Glomerular endothelial cell (primary cell): Measurements from ENCODE around the gene ACTA2. TPM values are rescaled to one million over a fixed set of nuclear protein-coding genes. Genes with fewer than 3 reads are reported as not detected.

Source experiments
- DNase-seq: peaks from one replicate; pipeline ENCODE4 v3.0.0-alpha.2; 2011; ENCODE audit warnings: low read depth, low spot score; ENCODE audit errors: extremely low read depth
- total RNA-seq: library from RNA; depleted of rRNA; stranded (reverse); fragments of >200 nt; gene quantifications from 2 replicates; pipeline ENCODE4 v1.2.3, GENCODE V29; 2015

ACTA2 gene
- total RNA-seq, 1 donor from 2014 or later = 62.1 TPM

GRCh38 chr10:88926566-88927415 is 25.8 kb downstream of the ACTA2 start:
- no peak for DNase-seq

GRCh38 chr10:88923520-88923919 is 29.1 kb downstream of the ACTA2 start:
- DNase-seq = no peak

GRCh38 chr10:88922041-88922440 is 30.5 kb downstream of the ACTA2 start:
- DNase-seq = no peak

GRCh38 chr10:88920986-88921593 is 31.5 kb downstream of the ACTA2 start:
- no peak for DNase-seq

- no peak for DNase-seq
These were observed 32.4 kb downstream of the ACTA2 start for GRCh38 chr10:88920198-88920597.

- DNase-seq = no peak
These were observed 33.5 kb downstream of the ACTA2 start for GRCh38 chr10:88919041-88919440.

- DNase-seq = no peak
These were observed 34.2 kb downstream of the ACTA2 start for GRCh38 chr10:88918191-88918905.

GRCh38 chr10:88916986-88917385 is 35.6 kb downstream of the ACTA2 start:
- no peak for DNase-seq

GRCh38 chr10:88916231-88916630 is 36.3 kb downstream of the ACTA2 start:
- no peak for DNase-seq

GRCh38 chr10:88915781-88916180 is 36.8 kb downstream of the ACTA2 start:
- DNase-seq = no peak

GRCh38 chr10:88913788-88914187 is 38.8 kb downstream of the ACTA2 start:
- no peak for DNase-seq

GRCh38 chr10:88913127-88913526 is 39.4 kb downstream of the ACTA2 start:
- no peak for DNase-seq

GRCh38 chr10:88911851-88912250 is 40.7 kb downstream of the ACTA2 start:
- DNase-seq = no peak

GRCh38 chr10:88911116-88911515 is 41.5 kb downstream of the ACTA2 start:
- DNase-seq = no peak

GRCh38 chr10:88908194-88908593 is 44.4 kb downstream of the ACTA2 start:
- no peak for DNase-seq

GRCh38 chr10:88906921-88907320 is 45.7 kb downstream of the ACTA2 start:
- DNase-seq = no peak

GRCh38 chr10:88903715-88904114 is 48.9 kb downstream of the ACTA2 start:
- DNase-seq = no peak

GRCh38 chr10:88901984-88902789 is 50.4 kb downstream of the ACTA2 start:
- DNase-seq = no peak

GRCh38 chr10:88901206-88901983 is 51.2 kb downstream of the ACTA2 start:
- DNase-seq = no peak

- DNase-seq = no peak
These were observed 52.7 kb downstream of the ACTA2 start for GRCh38 chr10:88899886-88900285.
